Epidermal melanocyte (primary cell): Measurements from ENCODE around the gene SUPT20H.
A peak's percentile ranks its signal among the peaks of the same experiment; 100 is the strongest.

Experiments
- DNase-seq: peaks from one replicate; pipeline ENCODE4 v3.0.0; 2011; ENCODE audit warnings: low spot score; ENCODE audit not compliant: insufficient read length

The SUPT20H gene

GRCh38 chr13:37001921-37002250, 57.6 kb downstream of the SUPT20H start:
- DNase-seq: no peak

GRCh38 chr13:36999054-36999714, 60.3 kb downstream of the SUPT20H start, which contains the start of gene ALG5:
ALG5 (minus strand) TSS chr13:36999340; CDS start chr13:36999300, 40 bp downstream.
- DNase-seq: peak; percentile 65

- no peak for DNase-seq
These were observed 60.9 kb downstream of the SUPT20H start for GRCh38 chr13:36998624-36999041.

GRCh38 chr13:36997716-36998427, 61.6 kb downstream of the SUPT20H start:
- no peak for DNase-seq

GRCh38 chr13:36992362-36992761, 67.1 kb downstream of the SUPT20H start:
- no peak for DNase-seq

GRCh38 chr13:36986462-36987240, 72.8 kb downstream of the SUPT20H start:
- DNase-seq: no peak

DNA sequence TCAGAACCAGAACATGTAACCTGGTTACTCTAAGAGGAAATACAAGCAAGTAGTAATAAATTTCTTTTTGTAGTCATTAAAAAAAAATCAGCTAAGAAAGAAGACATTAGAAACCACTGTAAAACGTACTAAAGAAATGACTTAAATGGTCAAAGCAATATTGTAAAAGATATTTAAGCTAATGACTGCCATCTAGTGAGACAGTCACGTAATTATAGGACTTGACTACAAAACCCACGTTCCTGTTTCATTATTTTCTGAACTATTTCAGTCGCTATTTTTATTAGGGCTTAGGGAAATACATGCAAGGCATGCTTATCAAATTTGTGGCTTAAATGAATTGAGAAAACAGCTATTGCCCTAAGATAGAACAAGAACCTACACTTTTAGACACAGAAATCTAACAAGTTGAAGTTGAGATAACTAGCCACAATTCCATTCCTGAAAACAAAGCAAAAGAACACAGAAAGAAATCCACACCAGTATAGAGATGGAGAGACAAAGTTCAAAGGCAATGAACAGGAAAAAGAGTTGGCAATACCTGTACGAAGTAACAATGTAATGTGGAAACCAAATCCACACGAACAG, 78.2 kb downstream of the SUPT20H start:
- no peak for DNase-seq

- DNase-seq: no peak
These were observed 80.0 kb downstream of the SUPT20H start for GRCh38 chr13:36979361-36980050.

DNA sequence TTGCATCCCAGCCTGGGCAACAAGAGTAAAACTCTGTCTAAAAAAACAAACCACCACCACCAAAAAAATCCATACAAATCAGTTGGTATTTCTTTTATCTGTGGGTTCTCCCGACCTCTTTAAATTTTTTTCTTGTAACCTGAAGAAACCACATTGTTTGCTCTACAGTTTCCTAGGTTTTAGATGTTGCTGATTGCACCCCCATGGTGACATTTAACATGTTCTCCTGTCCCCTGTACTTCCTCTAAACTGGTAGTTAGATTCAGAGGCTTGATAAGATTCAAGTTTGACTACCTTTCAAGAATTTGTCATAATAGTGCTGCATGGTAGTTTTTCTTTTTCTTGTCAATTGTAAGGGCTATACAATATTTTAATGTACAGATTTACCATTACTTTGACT, 84.3 kb downstream of the SUPT20H start:
- DNase-seq: no peak

- no peak for DNase-seq
These were observed 85.7 kb downstream of the SUPT20H start for GRCh38 chr13:36973621-36974295.

GRCh38 chr13:36973009-36973408, 86.5 kb downstream of the SUPT20H start:
- DNase-seq: no peak

DNA sequence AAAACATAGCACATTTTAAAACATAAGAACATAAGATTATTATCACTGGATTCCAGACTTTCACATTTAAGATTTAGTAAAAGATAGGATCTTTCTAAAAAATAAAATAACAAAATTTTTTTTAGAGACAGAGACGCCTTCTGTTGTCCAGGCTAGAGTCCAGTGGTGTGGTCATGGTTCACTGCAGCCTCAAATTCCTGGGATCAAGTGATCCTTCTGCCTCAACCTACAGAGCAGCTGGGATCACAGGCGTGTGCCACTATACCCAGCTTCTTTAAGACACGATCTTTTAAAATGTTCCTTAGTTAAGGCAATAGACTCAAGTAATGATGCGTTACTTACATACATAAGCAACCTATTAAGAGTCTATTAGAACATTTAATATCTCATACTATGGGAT, 93.1 kb downstream of the SUPT20H start:
- no peak for DNase-seq

DNA sequence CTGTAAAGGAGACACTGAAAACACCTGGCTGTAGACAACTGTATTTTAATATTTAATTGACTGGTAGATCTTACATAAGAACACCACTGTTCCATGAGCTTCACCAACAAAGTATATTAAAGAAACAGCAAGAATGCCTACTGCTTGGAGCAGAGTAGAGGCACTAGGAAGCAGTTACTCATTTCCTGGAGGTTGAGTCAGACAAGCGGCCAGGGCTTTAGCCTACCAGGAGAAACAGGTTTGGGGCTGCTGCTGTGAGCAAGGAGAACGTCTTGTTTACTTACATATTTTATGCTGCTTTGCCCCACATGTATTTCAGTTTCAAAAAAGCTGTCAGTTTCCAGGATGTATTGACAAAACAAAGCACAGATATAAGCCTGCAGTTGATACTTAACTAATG, 93.7 kb downstream of the SUPT20H start:
- no peak for DNase-seq

DNA sequence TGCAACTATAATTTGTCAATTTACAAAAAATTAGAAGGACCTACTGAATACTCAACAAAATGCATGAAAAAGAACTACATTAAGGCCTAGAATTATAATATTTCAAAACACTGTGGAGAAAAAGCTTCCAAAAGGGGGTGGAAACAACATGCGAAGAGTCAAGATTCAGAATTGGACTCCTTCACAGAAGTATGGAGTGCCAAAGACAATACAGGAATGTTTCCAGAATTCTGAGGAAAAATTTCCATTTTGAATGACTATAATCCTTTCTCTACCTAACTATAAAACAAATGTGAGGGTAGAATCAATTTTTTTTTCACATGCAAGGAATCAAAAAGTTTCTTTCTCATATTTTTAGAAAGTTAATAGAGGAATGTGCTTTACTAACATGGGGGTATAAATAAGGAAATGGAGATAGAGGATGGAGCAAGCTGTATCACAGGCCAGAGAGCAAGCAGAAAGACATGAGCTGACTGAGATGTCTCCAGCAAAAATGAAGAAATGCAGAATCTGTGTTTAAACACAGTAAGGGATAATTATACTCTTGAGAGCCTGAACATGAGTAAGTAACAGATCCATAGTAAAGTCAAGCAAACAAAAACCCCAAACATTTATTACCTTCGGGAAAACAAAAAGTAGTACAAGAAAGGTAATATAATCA, 99.9 kb downstream of the SUPT20H start:
- no peak for DNase-seq
